DMS153 treated with DMSO at 0.1 percent for 48 hours (cell line): ENCODE results near the gene MYO1D.

ENCODE experiments used
- DNase-seq: peaks from one replicate; lab custom pipeline; 2025; ENCODE audit not compliant: unreplicated experiment; lab: John Stamatoyannopoulos, UW

Gene MYO1D

GRCh38 chr17:32588982-32589381 is 287.9 kb downstream of the MYO1D start:
- DNase-seq = no peak

GRCh38 chr17:32588135-32588534 is 288.8 kb downstream of the MYO1D start:
- no peak for DNase-seq

- no peak for DNase-seq
These were observed 290.3 kb downstream of the MYO1D start for GRCh38 chr17:32586666-32587065.

GRCh38 chr17:32584792-32585191 is 292.1 kb downstream of the MYO1D start:
- no peak for DNase-seq

- no peak for DNase-seq
These were observed 293.9 kb downstream of the MYO1D start for GRCh38 chr17:32583053-32583452.

- no peak for DNase-seq
These were observed 301.1 kb downstream of the MYO1D start for GRCh38 chr17:32575852-32576251.

GRCh38 chr17:32570081-32570396 is 306.9 kb downstream of the MYO1D start:
- DNase-seq = no peak

- no peak for DNase-seq
These were observed 307.5 kb downstream of the MYO1D start for GRCh38 chr17:32569171-32570080.

GRCh38 chr17:32568705-32569104 is 308.2 kb downstream of the MYO1D start:
- no peak for DNase-seq

GRCh38 chr17:32567511-32567910 is 309.4 kb downstream of the MYO1D start:
- no peak for DNase-seq

GRCh38 chr17:32567086-32567485 is 309.8 kb downstream of the MYO1D start:
- no peak for DNase-seq

GRCh38 chr17:32566303-32566702 is 310.6 kb downstream of the MYO1D start:
- DNase-seq = no peak

GRCh38 chr17:32565401-32565800 is 311.5 kb downstream of the MYO1D start:
- DNase-seq = no peak

- no peak for DNase-seq
These were observed 312.6 kb downstream of the MYO1D start for GRCh38 chr17:32564325-32564724.

- DNase-seq = no peak
These were observed 313.3 kb downstream of the MYO1D start for GRCh38 chr17:32563583-32563982.

GRCh38 chr17:32558997-32559650 is 317.8 kb downstream of the MYO1D start:
- no peak for DNase-seq

GRCh38 chr17:32558326-32558955 is 318.5 kb downstream of the MYO1D start:
- DNase-seq = no peak

GRCh38 chr17:32555611-32556310 is 321.2 kb downstream of the MYO1D start:
- no peak for DNase-seq

GRCh38 chr17:32553168-32553567 is 323.8 kb downstream of the MYO1D start:
- DNase-seq = peak; percentile 1

GRCh38 chr17:32552280-32552679 is 324.6 kb downstream of the MYO1D start:
- DNase-seq = no peak

GRCh38 chr17:32551186-32551955 is 325.6 kb downstream of the MYO1D start:
- DNase-seq = no peak
